Testis (tissue), 3 donors: Measurements from ENCODE around the gene MOB2. TPM values are rescaled to one million over a fixed set of nuclear protein-coding genes. Genes with fewer than 3 reads are reported as not detected.

Experiments
- DNase-seq: peaks from one replicate; pipeline ENCODE4 v3.0.0-alpha.2; 2019
- H3K27ac ChIP-seq, 2 donors: fragments of 200-600 bp; sonication (generic); one replicate each; pipeline ENCODE4 v1.5.1; 2019
- H3K27me3 ChIP-seq: fragments of 200-600 bp; sonication (generic); one replicate; pipeline ENCODE4 v1.5.1; 2019
- H3K36me3 ChIP-seq: fragments of 200-600 bp; sonication (generic); one replicate; pipeline ENCODE4 v1.5.1; 2017; ENCODE audit warnings: low read depth; ENCODE audit errors: missing control alignments
- H3K4me1 ChIP-seq: fragments of 200-600 bp; sonication (generic); one replicate; pipeline ENCODE4 v1.5.1; 2019
- H3K4me3 ChIP-seq, 2 donors: fragments of 200-600 bp; sonication (generic); one replicate each; pipeline ENCODE4 v1.5.1; 2017 to 2019
- H3K9me3 ChIP-seq: fragments of 200-600 bp; sonication (generic); one replicate; pipeline ENCODE4 v1.5.1; 2017
- POLR2A ChIP-seq: fragments of 450-650 bp; IDR thresholded peaks from one replicate; pipeline ENCODE4 v1.6.1; 2017; ENCODE audit warnings: antibody characterized with exemption, mild to moderate bottlenecking, moderate library complexity
- WGBS, 2 donors: methylation state at CpG; one replicate each; pipeline ENCODE4 v1.1.5; 2018; 5-methylcytosine and 5-hydroxymethylcytosine counted together
- intact Hi-C: fragments of 100-400 bp; cut with DNase I; formaldehyde crosslinking; loops from one replicate; pipeline ENCODE4 v1.15.1; 2023; ENCODE audit warnings: low total_unique reads
- polyA plus RNA-seq: library from polyadenylated mRNA; stranded (reverse); fragments of 350-450 nt; fragmentation: Illumina TruSeq; extraction: RNeasy Lipid Tissue Mini Kit (QIAGEN cat#74804); gene quantifications from one replicate; pipeline ENCODE4 v1.2.3, GENCODE V29; 2014; ENCODE audit warnings: low read depth, low replicate concordance; ENCODE audit not compliant: insufficient read depth
- total RNA-seq, 2 donors: library from RNA; depleted of rRNA; stranded (reverse); fragments of >200 nt; gene quantifications; one replicate each; pipeline ENCODE4 v1.2.3, GENCODE V29; 2016
- TF ChIP-seq, protein P1 (sequence below), 3 experiments: fragments of 450-650 bp in 2 of 3; fragments of 200-600 bp in 1 of 3; sonication (generic) in 1 of 3; IDR thresholded peaks; one replicate each; pipeline ENCODE4 v1.5.1; 2016 to 2019; ENCODE audit warnings: antibody characterized with exemption in 3 of 3, mild to moderate bottlenecking in 2 of 3, moderate library complexity in 1 of 3

The MOB2 gene
- total and polyA plus RNA-seq, 3 donors from 2014 or later = 41.5 to 57.7 (median 46.8) TPM

DNA sequence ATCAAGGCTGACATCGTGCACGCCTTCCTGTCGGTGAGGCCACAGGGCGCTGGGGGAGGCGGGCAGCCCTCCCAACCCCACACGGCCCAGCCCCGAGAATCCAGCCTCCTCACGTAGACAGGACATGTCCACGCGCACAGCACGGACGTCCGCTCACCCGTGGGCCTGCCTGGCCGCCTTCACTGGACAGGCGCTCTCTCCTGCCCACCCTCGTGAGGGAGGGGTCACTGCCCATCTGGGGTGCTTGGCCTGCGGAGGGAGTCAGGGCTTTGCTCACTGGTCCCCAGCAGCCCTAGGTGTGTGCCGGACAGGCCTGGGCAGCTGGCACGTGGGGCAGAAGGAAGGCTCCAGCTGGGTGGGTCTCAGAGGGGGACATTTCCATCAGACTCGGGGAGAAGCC is 32.0 kb downstream of the MOB2 start:
- intact Hi-C loops = no loop called here
- Histone ChIP-seq H3K4me3 (no peak overlapping the region), H3K4me1 (peaks cover under 1% of the 10 kb centered on the region), H3K36me3 (no peaks in the 10 kb centered on the region), H3K27me3 (no peaks in the 10 kb centered on the region), H3K9me3 (no peaks in the 10 kb centered on the region), H3K27ac (no peak overlapping the region)
- TF ChIP-seq, protein P1, sequence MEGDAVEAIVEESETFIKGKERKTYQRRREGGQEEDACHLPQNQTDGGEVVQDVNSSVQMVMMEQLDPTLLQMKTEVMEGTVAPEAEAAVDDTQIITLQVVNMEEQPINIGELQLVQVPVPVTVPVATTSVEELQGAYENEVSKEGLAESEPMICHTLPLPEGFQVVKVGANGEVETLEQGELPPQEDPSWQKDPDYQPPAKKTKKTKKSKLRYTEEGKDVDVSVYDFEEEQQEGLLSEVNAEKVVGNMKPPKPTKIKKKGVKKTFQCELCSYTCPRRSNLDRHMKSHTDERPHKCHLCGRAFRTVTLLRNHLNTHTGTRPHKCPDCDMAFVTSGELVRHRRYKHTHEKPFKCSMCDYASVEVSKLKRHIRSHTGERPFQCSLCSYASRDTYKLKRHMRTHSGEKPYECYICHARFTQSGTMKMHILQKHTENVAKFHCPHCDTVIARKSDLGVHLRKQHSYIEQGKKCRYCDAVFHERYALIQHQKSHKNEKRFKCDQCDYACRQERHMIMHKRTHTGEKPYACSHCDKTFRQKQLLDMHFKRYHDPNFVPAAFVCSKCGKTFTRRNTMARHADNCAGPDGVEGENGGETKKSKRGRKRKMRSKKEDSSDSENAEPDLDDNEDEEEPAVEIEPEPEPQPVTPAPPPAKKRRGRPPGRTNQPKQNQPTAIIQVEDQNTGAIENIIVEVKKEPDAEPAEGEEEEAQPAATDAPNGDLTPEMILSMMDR (IDR thresholded peaks at IDR 0.05) = no peak
- TF ChIP-seq POLR2A = no peak
- DNase-seq = no peak
- 87 to 92% methylated on average over 2 to 13 of the region's 21 CpGs for WGBS, 2 donors

DNA sequence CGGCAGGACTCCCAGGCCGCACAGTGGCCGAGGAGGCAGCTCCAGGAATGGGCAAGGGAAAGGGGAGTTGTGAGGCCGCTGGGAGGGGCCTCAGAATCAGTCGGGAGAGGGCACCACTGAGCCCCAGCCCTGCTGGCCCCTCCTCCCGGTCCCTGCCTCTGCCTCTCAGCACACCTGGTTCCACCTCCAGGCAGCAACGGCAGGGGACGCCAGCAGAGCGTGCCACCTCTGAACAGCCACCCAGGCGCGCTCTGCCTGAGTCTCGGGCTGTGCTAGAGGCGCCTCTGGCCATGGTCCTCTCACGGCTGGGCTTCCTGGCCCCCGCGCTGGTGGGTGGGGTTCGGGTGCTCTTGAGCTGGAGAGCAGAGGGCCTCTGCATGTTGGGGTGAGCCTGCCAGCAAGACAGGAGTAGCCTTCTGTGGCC is 33.0 kb downstream of the MOB2 start:
- 55 to 71% methylated on average over 5 to 17 of the region's 17 CpGs for WGBS, 2 donors
- intact Hi-C loops = no loop called here
- no peak for DNase-seq

DNA sequence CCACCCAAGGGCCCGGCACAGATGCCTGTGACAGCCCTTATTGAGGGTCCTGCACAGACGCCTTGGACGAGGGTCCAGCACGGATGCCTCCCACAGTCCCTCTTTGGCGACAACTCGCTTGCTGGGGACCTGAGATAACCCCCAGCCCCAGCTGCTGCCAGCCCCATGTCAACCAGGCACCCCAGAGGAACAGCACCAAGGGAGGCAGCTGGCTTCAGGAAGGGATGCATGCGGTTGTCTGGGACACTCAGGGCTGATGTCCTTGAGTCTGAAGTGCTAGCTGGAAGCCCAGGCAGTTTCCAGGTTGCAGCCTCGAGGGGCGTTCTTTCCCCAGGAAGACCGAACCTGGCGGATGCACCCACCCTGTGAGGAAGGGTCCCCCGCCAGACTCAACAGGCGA is 33.8 kb downstream of the MOB2 start:
- no peak overlapping the region for H3K27ac ChIP-seq
- DNase-seq = no peak
- intact Hi-C loops = no loop called here
- H3K36me3 ChIP-seq = no peaks in the 10 kb centered on the region
- TF ChIP-seq, protein P1 (IDR thresholded peaks at IDR 0.05) = no peak
- TF ChIP-seq POLR2A = no peak
- H3K27me3 ChIP-seq = no peaks in the 10 kb centered on the region
- H3K9me3 ChIP-seq = no peaks in the 10 kb centered on the region
- no peak overlapping the region for H3K4me3 ChIP-seq
- H3K4me1 ChIP-seq = no peaks in the 10 kb centered on the region
- 63 to 66% methylated on average over 2 to 13 of the region's 13 CpGs for WGBS, 2 donors

More for the DNA sequence above, 33.0 kb downstream of the MOB2 start:
- Histone ChIP-seq H3K4me1 (no peaks in the 10 kb centered on the region), H3K36me3 (no peaks in the 10 kb centered on the region), H3K27me3 (no peaks in the 10 kb centered on the region), H3K9me3 (no peaks in the 10 kb centered on the region), H3K4me3 (no peak overlapping the region), H3K27ac (no peak overlapping the region)
- TF ChIP-seq, protein P1 (IDR thresholded peaks at IDR 0.05) = no peak
- TF ChIP-seq POLR2A = no peak

DNA sequence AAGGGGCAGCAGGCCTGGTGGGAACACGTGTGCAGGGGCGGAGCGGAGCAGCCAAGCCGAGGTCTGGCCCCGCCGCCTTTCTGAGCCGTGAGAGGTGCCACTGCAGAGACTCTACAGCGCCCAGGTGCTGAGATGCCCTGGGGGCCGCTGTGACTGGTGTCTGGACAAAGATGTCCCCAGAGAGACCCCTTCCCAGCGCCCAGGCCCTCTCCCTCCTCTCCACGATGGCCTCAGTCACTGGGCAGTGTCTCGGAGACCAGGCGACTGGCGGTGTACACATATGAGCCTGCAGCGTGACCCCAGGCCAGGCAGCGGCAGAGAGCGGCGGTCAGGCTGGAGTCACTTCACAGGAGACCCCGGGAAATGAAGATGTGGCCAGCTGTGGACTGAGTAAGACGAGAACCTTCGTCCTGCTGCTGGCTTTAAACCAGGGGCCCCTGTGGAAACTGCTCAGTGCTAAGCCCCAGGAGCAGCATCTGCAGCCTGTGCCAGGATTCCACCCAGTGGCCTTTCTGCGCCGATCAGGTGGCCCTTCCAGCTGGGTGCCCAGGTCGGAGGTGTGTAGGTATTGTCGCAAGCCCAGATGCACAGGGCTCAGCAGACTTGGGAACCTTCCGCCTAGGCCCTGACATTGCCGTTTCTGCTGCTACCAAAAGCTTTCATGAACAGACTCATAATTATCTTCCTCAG is 34.7 kb downstream of the MOB2 start:
- no peaks in the 10 kb centered on the region for H3K36me3 ChIP-seq
- no peaks in the 10 kb centered on the region for H3K9me3 ChIP-seq
- no peak overlapping the region for H3K27ac ChIP-seq
- no peak for TF ChIP-seq POLR2A
- TF ChIP-seq, protein P1 (IDR thresholded peaks at IDR 0.05) = no peak
- no peaks in the 10 kb centered on the region for H3K27me3 ChIP-seq
- no peak overlapping the region for H3K4me3 ChIP-seq
- intact Hi-C loops = no loop called here
- H3K4me1 ChIP-seq = no peaks in the 10 kb centered on the region
- DNase-seq = no peak
- 82 to 96% methylated on average over 12 to 27 of the region's 27 CpGs for WGBS, 2 donors
